ENCODE data around the gene PRKG1. TPM values are rescaled to one million over a fixed set of nuclear protein-coding genes. Genes with fewer than 3 reads are reported as not detected.
"Not testable (repeated sequence)": the region's sequence is repeated elsewhere in the genome, so short reads cannot be mapped to it uniquely, and the experiment has no call there.

PRKG1 gene
- total and polyA plus RNA-seq, 4 donors = 26.2 to 199 (median 94.1) TPM

- intact Hi-C loops (cut with DNase I) = no loop called here
- Histone ChIP-seq H3K27ac (ENCODE audit: low read depth in 1 of 2, low read length in 2 of 2) (no peak overlapping the region), H3K9me3 (ENCODE audit: control insufficient read depth, low read length) (no peaks in the 10 kb centered on the region), H3K4me1 (ENCODE audit: control insufficient read depth in 1 of 2, insufficient read depth in 2 of 2, low read length in 2 of 2) (no peaks in the 10 kb centered on the region), H3K27me3 (ENCODE audit: control insufficient read depth in 1 of 2, insufficient read depth in 2 of 2, low read length in 1 of 2) (no peaks in the 10 kb centered on the region), H3K4me3 (ENCODE audit: low read length in 2 of 2) (no peak overlapping the region), H3K36me3 (ENCODE audit: control insufficient read depth in 1 of 2, insufficient read depth in 2 of 2, low read length in 1 of 2) (no peaks in the 10 kb centered on the region)
- ATAC-seq (ENCODE audit: low FRiP score) = no peak
- no peak for DNase-seq
- 52 to 64% methylated on average over 3 of the region's 3 CpGs for WGBS, 2 donors
These were observed 1113.4 kb downstream of the PRKG1 start for GRCh38 chr10:52187521-52188258.

- Histone ChIP-seq H3K9me3 (ENCODE audit: control insufficient read depth, low read length) (no peaks in the 10 kb centered on the region), H3K4me1 (ENCODE audit: control insufficient read depth in 1 of 2, insufficient read depth in 2 of 2, low read length in 2 of 2) (no peaks in the 10 kb centered on the region), H3K27me3 (ENCODE audit: control insufficient read depth in 1 of 2, insufficient read depth in 2 of 2, low read length in 1 of 2) (no peaks in the 10 kb centered on the region), H3K36me3 (ENCODE audit: control insufficient read depth in 1 of 2, insufficient read depth in 2 of 2, low read length in 1 of 2) (no peaks in the 10 kb centered on the region), H3K4me3 (ENCODE audit: low read length in 2 of 2) (no peak overlapping the region), H3K27ac (ENCODE audit: low read depth in 1 of 2, low read length in 2 of 2) (no peak overlapping the region)
- WGBS, 2 donors = 95% methylated on average over 5 of the region's 5 CpGs
- no peak for ATAC-seq (ENCODE audit: low FRiP score)
- intact Hi-C loops (cut with DNase I) = no loop called here
- DNase-seq = no peak
These were observed 1116.8 kb downstream of the PRKG1 start for GRCh38 chr10:52191049-52191448.

GRCh38 chr10:52194191-52194590, 1119.9 kb downstream of the PRKG1 start:
- H3K4me3 ChIP-seq (ENCODE audit: low read length in 2 of 2) = no peak overlapping the region
- intact Hi-C loops (cut with DNase I) = no loop called here
- no peak overlapping the region for H3K27ac ChIP-seq (ENCODE audit: low read depth in 1 of 2, low read length in 2 of 2)
- no peaks in the 10 kb centered on the region for H3K36me3 ChIP-seq (ENCODE audit: control insufficient read depth in 1 of 2, insufficient read depth in 2 of 2, low read length in 1 of 2)
- ATAC-seq (ENCODE audit: low FRiP score) (no peak), DNase-seq (no peak)
- H3K4me1 ChIP-seq (ENCODE audit: control insufficient read depth in 1 of 2, insufficient read depth in 2 of 2, low read length in 2 of 2) = peaks cover 0 to 8% of the 10 kb centered on the region in 2 donors
- no peaks in the 10 kb centered on the region for H3K27me3 ChIP-seq (ENCODE audit: control insufficient read depth in 1 of 2, insufficient read depth in 2 of 2, low read length in 1 of 2)
- 95 to 96% methylated on average over 3 of the region's 3 CpGs for WGBS, 2 donors
- H3K9me3 ChIP-seq (ENCODE audit: control insufficient read depth, low read length) = no peaks in the 10 kb centered on the region

- no peak for DNase-seq
- no peaks in the 10 kb centered on the region for H3K27me3 ChIP-seq (ENCODE audit: control insufficient read depth in 1 of 2, insufficient read depth in 2 of 2, low read length in 1 of 2)
- peaks cover 0 to 8% of the 10 kb centered on the region in 2 donors for H3K4me1 ChIP-seq (ENCODE audit: control insufficient read depth in 1 of 2, insufficient read depth in 2 of 2, low read length in 2 of 2)
- no peak for ATAC-seq (ENCODE audit: low FRiP score)
- H3K36me3 ChIP-seq (ENCODE audit: control insufficient read depth in 1 of 2, insufficient read depth in 2 of 2, low read length in 1 of 2) = no peaks in the 10 kb centered on the region
- intact Hi-C loops (cut with DNase I) = no loop called here
- no peaks in the 10 kb centered on the region for H3K9me3 ChIP-seq (ENCODE audit: control insufficient read depth, low read length)
- no peak overlapping the region for H3K27ac ChIP-seq (ENCODE audit: low read depth in 1 of 2, low read length in 2 of 2)
- H3K4me3 ChIP-seq (ENCODE audit: low read length in 2 of 2) = no peak overlapping the region
These were observed 1120.4 kb downstream of the PRKG1 start for GRCh38 chr10:52194716-52195115.

DNA sequence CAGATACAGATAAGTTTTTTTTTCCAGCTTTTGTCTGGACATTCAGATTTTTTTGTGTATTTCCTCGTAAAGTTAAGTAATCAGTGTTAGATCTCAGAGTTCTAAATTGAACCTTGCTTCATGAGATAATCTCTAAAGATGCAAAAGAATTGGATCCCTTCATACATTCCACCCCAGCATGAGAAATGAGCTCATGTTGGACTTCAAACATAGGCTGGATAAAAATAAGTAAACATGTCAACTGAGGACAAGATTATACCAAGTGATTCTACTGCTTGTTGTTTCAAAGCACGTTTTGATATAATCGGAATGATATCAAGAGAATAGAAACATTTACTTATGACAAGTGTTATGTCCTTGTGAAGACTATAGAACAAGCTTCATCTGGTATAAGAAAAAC, 1122.8 kb downstream of the PRKG1 start:
- intact Hi-C loops (cut with DNase I) = no loop called here
- 21 to 23% methylated on average over 3 of the region's 3 CpGs for WGBS, 2 donors
- Histone ChIP-seq H3K36me3 (ENCODE audit: control insufficient read depth in 1 of 2, insufficient read depth in 2 of 2, low read length in 1 of 2) (no peaks in the 10 kb centered on the region), H3K4me3 (ENCODE audit: low read length in 2 of 2) (no peak overlapping the region), H3K9me3 (ENCODE audit: control insufficient read depth, low read length) (no peaks in the 10 kb centered on the region), H3K4me1 (ENCODE audit: control insufficient read depth in 1 of 2, insufficient read depth in 2 of 2, low read length in 2 of 2) (peaks cover 0 to 8% of the 10 kb centered on the region in 2 donors), H3K27ac (ENCODE audit: low read depth in 1 of 2, low read length in 2 of 2) (no peak overlapping the region), H3K27me3 (ENCODE audit: control insufficient read depth in 1 of 2, insufficient read depth in 2 of 2, low read length in 1 of 2) (no peaks in the 10 kb centered on the region)
- no peak for ATAC-seq (ENCODE audit: low FRiP score)
- DNase-seq = no peak

DNA sequence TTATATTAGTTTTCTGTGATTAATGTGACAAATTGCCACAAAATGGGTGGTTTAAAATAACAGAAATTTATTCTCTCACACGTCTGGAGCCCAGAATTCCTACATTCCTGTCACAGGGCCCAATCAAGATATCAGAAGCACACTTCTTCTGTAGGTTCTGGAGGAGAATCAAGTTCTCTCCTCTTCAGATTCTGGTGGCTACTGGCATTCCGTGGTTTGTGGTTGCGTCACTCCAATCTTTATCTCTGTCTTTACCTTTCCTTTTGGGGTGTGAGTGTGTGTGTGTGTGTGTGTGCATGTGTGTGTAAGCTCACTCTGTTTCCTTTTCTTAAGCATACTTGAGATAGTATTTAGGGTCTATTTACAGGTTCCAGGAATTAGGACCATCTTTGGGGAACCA, 1124.3 kb downstream of the PRKG1 start:
- Histone ChIP-seq H3K4me1 (ENCODE audit: control insufficient read depth in 1 of 2, insufficient read depth in 2 of 2, low read length in 2 of 2) (peaks cover 0 to 8% of the 10 kb centered on the region in 2 donors), H3K36me3 (ENCODE audit: control insufficient read depth in 1 of 2, insufficient read depth in 2 of 2, low read length in 1 of 2) (no peaks in the 10 kb centered on the region), H3K27me3 (ENCODE audit: control insufficient read depth in 1 of 2, insufficient read depth in 2 of 2, low read length in 1 of 2) (no peaks in the 10 kb centered on the region), H3K27ac (ENCODE audit: low read depth in 1 of 2, low read length in 2 of 2) (no peak overlapping the region), H3K9me3 (ENCODE audit: control insufficient read depth, low read length) (no peaks in the 10 kb centered on the region), H3K4me3 (ENCODE audit: low read length in 2 of 2) (no peak overlapping the region)
- no peak for ATAC-seq (ENCODE audit: low FRiP score)
- intact Hi-C loops (cut with DNase I) = loop anchor here in 1 of 2 donors (2.0 kb wide), 1 partner anchor 22 kb away; no protein-coding TSS in a partner anchor
- WGBS, 2 donors = 20 to 23% methylated on average over 3 of the region's 3 CpGs
- DNase-seq = no peak

GRCh38 chr10:52204906-52205305, 1130.6 kb downstream of the PRKG1 start:
- H3K4me3 ChIP-seq (ENCODE audit: low read length in 2 of 2); H3K27me3 ChIP-seq (ENCODE audit: control insufficient read depth in 1 of 2, insufficient read depth in 2 of 2, low read length in 1 of 2); H3K4me1 ChIP-seq (ENCODE audit: control insufficient read depth in 1 of 2, insufficient read depth in 2 of 2, low read length in 2 of 2); DNase-seq; ATAC-seq (ENCODE audit: low FRiP score); intact Hi-C loops (cut with DNase I); H3K36me3 ChIP-seq (ENCODE audit: control insufficient read depth in 1 of 2, insufficient read depth in 2 of 2, low read length in 1 of 2); H3K9me3 ChIP-seq (ENCODE audit: control insufficient read depth, low read length); H3K27ac ChIP-seq (ENCODE audit: low read depth in 1 of 2, low read length in 2 of 2): not testable (repeated sequence)
- 93 to 95% methylated on average over 7 of the region's 7 CpGs for WGBS, 2 donors

DNA sequence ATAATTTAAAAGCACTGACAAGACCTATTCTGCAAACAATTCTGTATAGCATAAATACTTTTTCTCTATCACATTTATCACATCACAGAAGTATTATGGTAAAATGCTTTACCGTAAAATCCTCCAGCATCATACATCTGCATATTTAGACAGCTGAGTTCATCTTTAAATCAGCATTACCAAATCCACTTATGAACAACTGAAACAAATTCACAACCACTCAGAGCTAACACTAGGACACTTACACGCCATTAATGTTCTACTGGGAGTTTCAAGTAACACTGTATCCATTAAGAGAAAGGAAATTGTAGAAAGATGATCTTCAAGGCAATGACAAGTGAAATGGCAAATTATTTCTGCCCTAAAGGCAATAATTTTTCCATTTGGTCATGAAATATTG, 1134.1 kb downstream of the PRKG1 start:
- no peak overlapping the region for H3K4me3 ChIP-seq (ENCODE audit: low read length in 2 of 2)
- H3K9me3 ChIP-seq (ENCODE audit: control insufficient read depth, low read length) = no peaks in the 10 kb centered on the region
- no peak for ATAC-seq (ENCODE audit: low FRiP score)
- no peak overlapping the region for H3K27ac ChIP-seq (ENCODE audit: low read depth in 1 of 2, low read length in 2 of 2)
- 93 to 95% methylated on average over 2 of the region's 2 CpGs for WGBS, 2 donors
- H3K36me3 ChIP-seq (ENCODE audit: control insufficient read depth in 1 of 2, insufficient read depth in 2 of 2, low read length in 1 of 2) = no peaks in the 10 kb centered on the region
- H3K4me1 ChIP-seq (ENCODE audit: control insufficient read depth in 1 of 2, insufficient read depth in 2 of 2, low read length in 2 of 2) = peaks cover under 1 to 3% of the 10 kb centered on the region in 2 donors
- H3K27me3 ChIP-seq (ENCODE audit: control insufficient read depth in 1 of 2, insufficient read depth in 2 of 2, low read length in 1 of 2) = no peaks in the 10 kb centered on the region
- intact Hi-C loops (cut with DNase I) = no loop called here
- no peak for DNase-seq

- intact Hi-C loops (cut with DNase I) = loop anchor here (5.0 to 10.0 kb wide), 3 partner anchors 205 to 1208 kb away; no protein-coding TSS in a partner anchor
- Histone ChIP-seq H3K4me3 (ENCODE audit: low read length in 2 of 2) (no peak overlapping the region), H3K36me3 (ENCODE audit: control insufficient read depth in 1 of 2, insufficient read depth in 2 of 2, low read length in 1 of 2) (no peaks in the 10 kb centered on the region), H3K9me3 (ENCODE audit: control insufficient read depth, low read length) (no peaks in the 10 kb centered on the region), H3K4me1 (ENCODE audit: control insufficient read depth in 1 of 2, insufficient read depth in 2 of 2, low read length in 2 of 2) (peaks cover 2 to 3% of the 10 kb centered on the region in 2 donors), H3K27ac (ENCODE audit: low read depth in 1 of 2, low read length in 2 of 2) (no peak overlapping the region), H3K27me3 (ENCODE audit: control insufficient read depth in 1 of 2, insufficient read depth in 2 of 2, low read length in 1 of 2) (no peaks in the 10 kb centered on the region)
- ATAC-seq (ENCODE audit: low FRiP score) (no peak), DNase-seq (no peak)
- WGBS, 2 donors = 75 to 82% methylated on average over 6 of the region's 6 CpGs
These were observed 1135.9 kb downstream of the PRKG1 start for GRCh38 chr10:52210161-52210560.
